LHCN-M2 (cell line): ENCODE results near the gene ZNF45. TPM values are rescaled to one million over a fixed set of nuclear protein-coding genes. Genes with fewer than 3 reads are reported as not detected.
"Not testable (repeated sequence)": the region's sequence is repeated elsewhere in the genome, so short reads cannot be mapped to it uniquely, and the experiment has no call there.

ENCODE experiments used
- DNase-seq: peaks from one replicate; pipeline ENCODE4 v3.0.0-alpha.2; 2012; ENCODE audit warnings: low read depth
- total RNA-seq: library from RNA; depleted of rRNA; stranded (reverse); fragments of >200 nt; gene quantifications from 2 replicates; pipeline ENCODE4 v1.2.3, GENCODE V29; 2014; rRNA removed

The ZNF45 gene
- total RNA-seq, 1 experiment from 2014 or later: 14.9 TPM

GRCh38 chr19:43913383-43913782 lies 21.7 kb downstream of the ZNF45 start:
- peak; percentile 10 for DNase-seq

DNA sequence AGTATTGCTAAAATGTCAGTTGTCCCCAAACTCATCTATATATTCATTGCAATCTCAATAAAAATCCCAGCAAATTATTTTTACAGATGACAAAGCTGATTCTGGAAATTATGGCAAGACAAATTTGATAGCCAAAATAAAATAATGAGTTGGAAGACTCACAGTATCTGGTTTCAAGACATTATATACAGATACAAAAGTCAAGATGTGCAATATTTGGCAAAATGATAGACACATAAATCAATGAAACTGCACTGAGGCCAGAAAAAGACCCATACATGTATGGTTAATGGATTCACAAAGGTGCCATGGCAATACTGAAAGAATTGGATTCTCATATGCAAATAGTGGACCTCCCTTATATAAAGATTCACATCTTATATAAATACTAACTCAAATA lies 24.2 kb downstream of the ZNF45 start:
- DNase-seq: no peak

- DNase-seq: no peak
Measured at GRCh38 chr19:43908659-43909058, 26.4 kb downstream of the ZNF45 start.

DNA sequence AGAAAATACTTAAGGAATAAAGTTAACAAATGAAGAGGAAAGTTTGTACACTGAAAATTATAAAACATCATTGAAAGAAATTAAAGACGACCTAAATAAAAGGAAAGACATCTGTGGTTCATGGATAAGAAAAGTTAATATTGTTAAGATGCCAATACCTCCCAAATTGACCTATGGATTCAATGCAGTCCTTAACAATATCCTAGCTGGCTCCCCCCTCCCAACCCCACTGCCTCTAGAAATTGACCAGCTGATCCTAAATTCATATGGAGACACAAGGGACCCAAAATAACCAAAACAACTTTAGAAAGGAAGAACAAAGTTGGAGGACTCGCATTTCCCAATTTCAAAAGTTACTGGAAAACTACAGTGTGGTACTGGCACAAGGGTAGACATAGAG lies 28.3 kb downstream of the ZNF45 start:
- DNase-seq: no peak

DNA sequence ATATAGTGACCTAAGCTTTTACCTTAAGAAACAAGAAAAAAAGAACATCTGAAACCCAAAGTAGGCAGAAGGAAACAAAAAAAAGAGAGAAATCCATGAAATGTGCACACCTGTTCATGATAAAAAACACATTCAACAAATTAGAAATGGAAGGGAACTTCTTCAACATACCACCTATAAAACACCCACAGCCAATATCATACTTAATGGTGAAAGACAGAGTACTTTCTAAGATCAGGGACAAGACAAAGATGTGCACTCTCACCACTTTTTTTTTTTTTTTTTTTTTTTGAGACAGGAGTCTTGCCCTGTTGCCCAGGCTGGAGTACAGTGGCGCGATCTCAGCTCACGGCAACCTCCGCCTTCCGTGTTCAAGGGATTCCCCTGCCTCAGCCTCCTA lies 29.2 kb downstream of the ZNF45 start:
- DNase-seq: no peak

DNA sequence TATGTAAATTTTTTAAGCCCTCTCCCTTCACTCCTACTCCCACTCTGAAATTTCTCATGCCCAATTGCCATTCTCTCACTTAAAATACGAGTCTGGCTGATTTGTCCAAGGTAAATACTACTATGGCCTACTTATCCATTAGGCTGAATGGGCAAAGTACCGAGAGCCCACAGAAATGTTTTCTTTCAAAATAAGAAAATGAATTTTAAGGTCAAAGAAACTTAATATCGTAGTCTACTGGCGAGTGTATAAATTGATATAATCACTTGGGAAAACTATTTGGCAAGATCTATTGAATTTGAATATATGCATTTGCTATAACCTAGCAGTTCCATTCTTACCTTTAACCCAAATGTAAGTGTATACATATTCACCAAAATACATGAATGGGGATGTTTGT lies 32.7 kb downstream of the ZNF45 start:
- no peak for DNase-seq

DNA sequence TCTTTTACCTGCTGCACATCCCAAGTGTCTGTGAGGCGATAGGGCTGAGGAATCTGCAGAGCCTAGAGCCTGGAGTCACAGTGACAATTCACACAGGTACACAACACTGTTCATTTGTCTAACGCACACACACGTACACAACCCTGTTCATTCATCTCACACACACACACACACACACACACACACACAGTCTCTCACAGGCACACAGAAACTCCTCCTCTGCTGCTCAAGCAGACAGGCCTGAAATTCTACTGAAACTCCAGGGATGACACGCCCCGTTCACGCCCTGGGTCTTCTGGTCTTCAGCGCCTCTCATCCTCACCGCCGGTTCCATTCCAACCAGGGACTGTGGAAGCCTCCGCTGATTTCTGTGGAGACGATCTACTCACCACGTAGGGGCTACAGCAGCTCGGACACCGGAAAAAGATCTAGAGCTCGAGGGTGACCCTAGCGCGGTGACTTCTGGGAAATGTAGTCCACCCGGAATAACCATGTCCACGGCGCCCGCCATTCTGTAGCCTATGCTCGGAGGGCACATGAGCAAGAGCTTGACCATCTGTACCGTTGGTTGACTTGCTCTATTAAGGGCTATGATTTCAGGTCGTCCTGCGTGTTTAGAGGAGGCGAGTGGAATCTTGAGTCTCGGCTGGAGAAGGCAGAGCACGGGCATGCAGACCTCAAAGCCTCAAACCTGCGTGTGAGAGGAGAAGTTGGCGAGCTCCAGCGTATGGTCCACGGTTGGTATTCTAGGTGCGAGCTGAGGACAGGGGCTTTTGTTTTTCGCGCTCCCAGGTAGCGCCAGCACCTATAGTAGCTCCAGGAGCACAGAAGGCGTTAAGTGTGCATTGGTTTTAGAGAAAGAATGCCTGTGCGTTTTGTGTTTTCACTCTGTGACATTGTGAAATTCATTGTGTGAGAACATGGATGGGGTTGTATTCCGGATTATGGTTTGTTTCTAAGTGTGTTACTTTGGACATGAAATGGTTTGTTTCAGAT lies 33.4 kb downstream of the ZNF45 start:
- peak; percentile 85 for DNase-seq

DNA sequence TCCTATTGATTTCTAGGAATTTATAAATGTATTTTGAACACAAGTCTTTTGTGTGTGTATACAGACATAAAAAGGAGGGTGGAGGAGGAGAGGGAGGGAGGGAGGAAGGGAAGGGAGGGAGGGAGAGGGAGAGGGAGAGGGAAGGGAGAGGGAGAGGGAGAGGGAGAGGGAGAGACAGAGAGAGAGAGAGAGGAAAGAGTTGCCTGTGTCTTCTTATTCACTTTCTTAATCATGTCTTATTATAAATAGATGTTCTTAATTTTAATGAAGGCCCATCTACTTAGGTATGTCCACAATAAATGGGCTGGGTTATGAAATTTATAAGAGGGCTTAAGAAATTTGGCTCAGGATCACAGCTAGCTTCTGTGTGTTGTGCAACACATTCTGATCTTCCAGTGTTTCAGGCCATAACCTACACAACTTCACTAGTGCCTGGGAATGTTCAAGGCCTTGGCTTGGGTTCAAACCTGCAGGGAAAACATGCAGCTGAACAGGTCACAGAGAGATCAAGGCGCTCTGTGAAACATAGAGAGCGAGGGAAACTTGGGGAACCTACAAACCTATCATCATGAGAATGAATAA lies 39.3 kb downstream of the ZNF45 start:
- no peak for DNase-seq

- no peak for DNase-seq
Measured at GRCh38 chr19:43883864-43884263, 51.2 kb downstream of the ZNF45 start, which contains the start of gene ZNF404. Gene ZNF404, minus strand, starts transcription at chr19:43883964.

GRCh38 chr19:43880483-43880882 lies 54.6 kb downstream of the ZNF45 start:
- no peak for DNase-seq

GRCh38 chr19:43872547-43873336 lies 62.3 kb downstream of the ZNF45 start:
- peak; percentile 30 for DNase-seq

GRCh38 chr19:43866923-43867322 lies 68.2 kb downstream of the ZNF45 start:
- not testable (repeated sequence) for DNase-seq

Other genes starting within 250 kb of the ZNF45 start
- gene IRGC, start 219.2 kb downstream of the ZNF45 start, total RNA-seq: not detected in 2 replicates
- gene SMG9, start 180.3 kb downstream of the ZNF45 start, total RNA-seq: 17.3 and 18.9 TPM in 2 replicates
- gene KCNN4, start 154.3 kb downstream of the ZNF45 start, total RNA-seq: 1.0 and 2.1 TPM in 2 replicates
- gene LYPD5, start 132.8 kb downstream of the ZNF45 start, total RNA-seq: not detected in 2 replicates
- gene ZNF283, start 108.0 kb downstream of the ZNF45 start, total RNA-seq: 8.2 and 9.6 TPM in 2 replicates
- gene ZNF404, start 51.3 kb downstream of the ZNF45 start, total RNA-seq: 1.6 and 1.7 TPM in 2 replicates
- 4.6 and 12.8 TPM in 2 replicates for gene ZNF221, start 15.9 kb upstream of the ZNF45 start, total RNA-seq
- 5.5 and 8.3 TPM in 2 replicates for gene ZNF155, start 48.9 kb upstream of the ZNF45 start, total RNA-seq
- 2.7 and 4.7 TPM in 2 replicates for gene ZNF230, start 67.7 kb upstream of the ZNF45 start, total RNA-seq
- 3.8 and 5.7 TPM in 2 replicates for gene ZNF222, start 90.1 kb upstream of the ZNF45 start, total RNA-seq
- 4.9 and 8.4 TPM in 2 replicates for gene ZNF223, start 116.8 kb upstream of the ZNF45 start, total RNA-seq
- 2.6 and 3.0 TPM in 2 replicates for gene ZNF284, start 136.9 kb upstream of the ZNF45 start, total RNA-seq
- 14.9 and 17.5 TPM in 2 replicates for gene ZNF224, start 159.1 kb upstream of the ZNF45 start, total RNA-seq
- 3.6 and 3.7 TPM in 2 replicates for gene ZNF225, start 178.1 kb upstream of the ZNF45 start, total RNA-seq
- gene ZNF234, start 206.3 kb upstream of the ZNF45 start, total RNA-seq: 6.1 and 8.2 TPM in 2 replicates
- gene ZNF226, start 229.8 kb upstream of the ZNF45 start, total RNA-seq: 22.4 and 24.7 TPM in 2 replicates